Lung (tissue), 12 donors: ENCODE data around the gene THTPA. TPM values are rescaled to one million over a fixed set of nuclear protein-coding genes. Genes with fewer than 3 reads are reported as not detected.

Experiments used
- ATAC-seq: fragments of 200-7000 bp; cut with Tn5 transposase; one replicate; pipeline ENCODE4 v1.9.1; 2020; ENCODE audit warnings: moderate number of reproducible peaks; ENCODE audit not compliant: insufficient read depth, low FRiP score
- DNase-seq, 3 donors: peaks; one replicate each; pipeline ENCODE4 v3.0.0-alpha.2; 2013 to 2017
- H3K27ac ChIP-seq, 2 donors: one replicate each; pipeline ENCODE4 v1.5.1; 2013; ENCODE audit warnings: mild to moderate bottlenecking in 2 of 2, moderate library complexity in 2 of 2, control low read depth in 1 of 2, inconsistent platforms in 1 of 2, low read depth in 1 of 2, low read length in 1 of 2
- H3K27me3 ChIP-seq, 3 donors: one replicate each; pipeline ENCODE4 v1.5.1; 2013; ENCODE audit warnings: low read length in 2 of 3; ENCODE audit not compliant: control insufficient read depth in 3 of 3, insufficient read depth in 3 of 3
- H3K36me3 ChIP-seq, 4 donors: one replicate each; pipeline ENCODE4 v1.5.1; 2013; ENCODE audit warnings: low read length in 4 of 4, mild to moderate bottlenecking in 1 of 4, moderate library complexity in 1 of 4; ENCODE audit not compliant: control insufficient read depth in 4 of 4, insufficient read depth in 4 of 4
- H3K4me1 ChIP-seq, 5 donors: one replicate each; pipeline ENCODE4 v1.5.1; 2013; ENCODE audit warnings: low read length in 5 of 5, mild to moderate bottlenecking in 2 of 5, moderate library complexity in 1 of 5; ENCODE audit not compliant: control insufficient read depth in 5 of 5, insufficient read depth in 5 of 5
- H3K4me3 ChIP-seq: one replicate; pipeline ENCODE4 v1.5.1; 2013; ENCODE audit warnings: mild to moderate bottlenecking, control low read depth, moderate library complexity
- H3K9ac ChIP-seq, 2 donors: one replicate each; pipeline ENCODE4 v1.5.1; 2013; ENCODE audit warnings: low read length in 2 of 2, control low read depth in 1 of 2; ENCODE audit not compliant: insufficient read depth in 1 of 2
- H3K9me3 ChIP-seq, 4 donors: one replicate each; pipeline ENCODE4 v1.5.1; 2013; ENCODE audit warnings: low read length in 3 of 4, mild to moderate bottlenecking in 1 of 4, moderate library complexity in 1 of 4; ENCODE audit not compliant: control insufficient read depth in 4 of 4, insufficient read depth in 3 of 4
- WGBS, 2 donors: extraction: QIAGEN DNeasy Blood & Tissue Kit; methylation state at CpG; one replicate each; pipeline ENCODE4 v1.1.7; 2013; 5-methylcytosine and 5-hydroxymethylcytosine counted together
- polyA plus RNA-seq, 2 donors: library from polyadenylated mRNA; stranded (reverse); fragments of 200-250 nt; gene quantifications; one replicate each; pipeline ENCODE4 v1.2.1, GENCODE V29; 2013
- total RNA-seq, 2 donors: library from RNA; depleted of rRNA in 1 of 2; stranded (reverse); fragments of >200 nt in 1 of 2; gene quantifications; one replicate each; pipeline ENCODE4 v1.2.1, GENCODE V29; 2014 to 2021
- TF ChIP-seq, protein P1 (sequence below): IDR thresholded peaks from 2 replicates; pipeline ENCODE4 v1.5.1; 2012; ENCODE audit warnings: mild to moderate bottlenecking; ENCODE audit errors: control extremely low read depth, extremely low read depth
- donor health status: control.
- donor health status: control.
- donor health status: Bipolar disorder and iron deficiency.
- donor health status: healthy.
- donor health status: DM: yes; HTN: yes; CAD: no.

Gene THTPA
- total and polyA plus RNA-seq, 4 donors = 7.7 to 22.1 (median 14.1) TPM

DNA sequence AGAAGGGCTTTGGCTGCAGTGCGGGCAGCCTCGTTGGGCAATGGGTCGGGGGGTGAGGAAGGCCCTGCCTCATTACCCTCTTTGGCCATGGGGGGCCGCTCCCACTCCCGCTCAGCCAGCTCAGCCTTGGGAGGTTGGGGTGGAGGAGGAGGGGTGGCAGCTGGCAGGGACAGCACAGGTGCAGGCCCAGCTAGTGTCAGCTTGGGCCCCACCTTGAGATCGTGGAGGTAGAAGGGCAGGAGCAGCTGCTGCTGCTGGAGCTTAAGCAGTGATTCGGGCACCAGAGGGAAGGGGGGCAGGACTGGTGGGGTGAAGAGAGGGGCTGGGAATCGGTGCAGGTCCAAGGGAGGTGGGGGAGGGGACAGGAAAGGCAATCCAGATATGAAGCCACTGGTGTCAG lies 30.5 kb upstream of the THTPA start:
- peaks cover 0 to 4% (median 0%) of the 10 kb centered on the region in 4 donors for H3K36me3 ChIP-seq
- TF ChIP-seq, protein P1, sequence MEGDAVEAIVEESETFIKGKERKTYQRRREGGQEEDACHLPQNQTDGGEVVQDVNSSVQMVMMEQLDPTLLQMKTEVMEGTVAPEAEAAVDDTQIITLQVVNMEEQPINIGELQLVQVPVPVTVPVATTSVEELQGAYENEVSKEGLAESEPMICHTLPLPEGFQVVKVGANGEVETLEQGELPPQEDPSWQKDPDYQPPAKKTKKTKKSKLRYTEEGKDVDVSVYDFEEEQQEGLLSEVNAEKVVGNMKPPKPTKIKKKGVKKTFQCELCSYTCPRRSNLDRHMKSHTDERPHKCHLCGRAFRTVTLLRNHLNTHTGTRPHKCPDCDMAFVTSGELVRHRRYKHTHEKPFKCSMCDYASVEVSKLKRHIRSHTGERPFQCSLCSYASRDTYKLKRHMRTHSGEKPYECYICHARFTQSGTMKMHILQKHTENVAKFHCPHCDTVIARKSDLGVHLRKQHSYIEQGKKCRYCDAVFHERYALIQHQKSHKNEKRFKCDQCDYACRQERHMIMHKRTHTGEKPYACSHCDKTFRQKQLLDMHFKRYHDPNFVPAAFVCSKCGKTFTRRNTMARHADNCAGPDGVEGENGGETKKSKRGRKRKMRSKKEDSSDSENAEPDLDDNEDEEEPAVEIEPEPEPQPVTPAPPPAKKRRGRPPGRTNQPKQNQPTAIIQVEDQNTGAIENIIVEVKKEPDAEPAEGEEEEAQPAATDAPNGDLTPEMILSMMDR = no peak
- DNase-seq (no peak), ATAC-seq (no peak)
- no peak overlapping the region for H3K4me3 ChIP-seq
- no peak overlapping the region for H3K27ac ChIP-seq
- H3K9ac ChIP-seq = no peak overlapping the region
- WGBS, 2 donors = 87 to 92% methylated on average over 7 to 8 of the region's 8 CpGs
- H3K9me3 ChIP-seq = no peaks in the 10 kb centered on the region
- H3K4me1 ChIP-seq = peaks cover 0 to 5% (median 0%) of the 10 kb centered on the region in 5 donors
- no peaks in the 10 kb centered on the region for H3K27me3 ChIP-seq

DNA sequence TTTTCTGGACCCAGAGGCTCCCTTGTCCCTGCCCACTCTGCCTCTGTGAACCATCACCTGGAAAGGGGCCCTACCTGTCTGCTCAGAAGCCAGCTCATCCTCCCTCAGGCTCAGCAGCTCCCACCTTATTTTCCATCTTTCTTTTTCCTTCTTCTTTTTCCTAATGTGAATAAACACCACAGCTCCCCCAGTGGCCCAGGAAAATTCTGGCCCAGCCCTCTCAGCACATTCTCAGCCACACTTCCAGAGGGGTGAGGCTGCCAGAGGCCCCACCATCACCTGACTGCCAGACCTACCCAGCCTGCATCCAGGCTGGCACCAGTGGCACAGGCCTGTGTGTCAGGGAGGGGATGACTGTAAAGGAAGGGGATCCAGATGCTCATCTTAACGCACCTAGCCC lies 27.5 kb upstream of the THTPA start:
- peaks cover 0 to 4% (median 0%) of the 10 kb centered on the region in 4 donors for H3K36me3 ChIP-seq
- H3K9me3 ChIP-seq = no peaks in the 10 kb centered on the region
- TF ChIP-seq, protein P1 = no peak
- ATAC-seq (no peak), DNase-seq (no peak)
- peaks cover 0 to 5% (median 0%) of the 10 kb centered on the region in 5 donors for H3K4me1 ChIP-seq
- H3K9ac ChIP-seq = no peak overlapping the region
- H3K4me3 ChIP-seq = no peak overlapping the region
- no peaks in the 10 kb centered on the region for H3K27me3 ChIP-seq
- WGBS, 2 donors = 97 to 100% methylated on average over 1 of the region's 1 CpG
- H3K27ac ChIP-seq = no peak overlapping the region

DNA sequence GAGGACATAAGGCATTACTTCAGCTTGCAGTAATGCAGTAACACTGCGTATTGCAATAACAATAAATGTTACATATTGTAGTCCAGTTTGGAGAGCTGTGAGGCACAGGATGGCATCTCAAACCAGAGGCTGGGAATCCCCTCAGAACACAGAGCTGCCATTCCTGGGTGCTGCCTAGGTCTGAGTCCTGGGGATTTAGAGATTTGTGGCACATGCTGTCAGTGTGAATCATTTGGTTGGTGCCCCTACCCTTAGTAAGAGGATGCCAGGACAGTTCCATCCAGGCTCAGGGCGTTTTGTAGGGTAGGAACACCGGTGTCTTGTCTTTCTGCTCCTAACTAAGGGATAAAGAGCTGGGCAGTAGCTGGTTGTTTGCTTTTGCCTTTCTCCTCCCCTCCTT lies 27.1 kb upstream of the THTPA start:
- Histone ChIP-seq H3K27me3 (no peaks in the 10 kb centered on the region), H3K36me3 (peaks cover 0 to 4% (median 0%) of the 10 kb centered on the region in 4 donors), H3K9me3 (no peaks in the 10 kb centered on the region), H3K4me3 (no peak overlapping the region), H3K9ac (no peak overlapping the region), H3K4me1 (peaks cover 0 to 5% (median 0%) of the 10 kb centered on the region in 5 donors), H3K27ac (no peak overlapping the region)
- no peak for DNase-seq
- ATAC-seq = no peak
- TF ChIP-seq, protein P1 = no peak
- 81 to 86% methylated on average over 3 of the region's 3 CpGs for WGBS, 2 donors
